ENCODE data around the gene ACTG1. TPM values are rescaled to one million over a fixed set of nuclear protein-coding genes. Genes with fewer than 3 reads are reported as not detected.
A peak's percentile ranks its signal among the peaks of the same experiment; 100 is the strongest.

Gene ACTG1
- total RNA-seq: 4,027 TPM

DNA sequence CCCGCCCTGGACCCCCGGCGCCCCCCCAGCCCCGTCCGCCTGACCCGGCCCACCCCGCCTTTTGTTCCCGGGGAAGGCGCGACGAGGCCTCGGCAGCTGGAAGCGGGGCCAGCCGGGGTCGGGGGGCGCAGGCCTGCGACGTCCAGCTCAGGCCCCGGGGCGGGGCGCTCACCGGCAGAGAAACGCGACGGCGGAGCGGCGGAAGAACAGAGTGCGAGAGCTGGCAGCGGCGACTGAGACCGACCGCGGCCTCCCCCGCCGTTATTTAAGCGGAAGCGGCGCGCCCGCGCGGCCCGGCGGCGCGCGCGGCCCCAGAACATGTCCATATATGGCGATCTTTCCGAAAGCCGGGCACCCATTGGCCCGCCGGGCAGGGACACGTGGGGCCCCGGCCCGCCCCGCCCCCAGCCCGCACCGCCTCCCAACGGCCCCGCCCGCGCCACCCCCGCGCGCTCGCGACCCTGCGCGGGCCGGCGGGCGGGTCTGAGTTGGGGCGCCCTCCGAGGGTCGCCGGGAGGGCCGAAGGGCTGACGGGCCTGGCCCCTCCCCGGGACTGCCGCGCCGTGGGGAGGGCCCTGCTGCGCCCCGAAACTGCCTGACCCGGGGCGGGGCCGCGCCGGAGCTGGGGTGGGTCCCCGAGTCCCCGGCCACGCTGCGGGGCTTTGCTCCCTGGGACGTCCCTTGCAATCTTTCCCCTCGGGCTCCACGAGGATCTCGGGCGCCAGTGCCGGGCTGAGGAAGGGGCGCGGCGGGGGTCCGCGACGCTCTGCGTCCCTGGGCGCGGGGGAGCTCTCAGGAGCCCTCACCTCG, at the start of gene ACTG1:
TSS of gene ACTG1 (minus strand) at position 238 of the 810 bp plus-strand sequence. CDS start 445 bp downstream, outside the sequence.
- peak; percentile 59 for ATAC-seq

DNA sequence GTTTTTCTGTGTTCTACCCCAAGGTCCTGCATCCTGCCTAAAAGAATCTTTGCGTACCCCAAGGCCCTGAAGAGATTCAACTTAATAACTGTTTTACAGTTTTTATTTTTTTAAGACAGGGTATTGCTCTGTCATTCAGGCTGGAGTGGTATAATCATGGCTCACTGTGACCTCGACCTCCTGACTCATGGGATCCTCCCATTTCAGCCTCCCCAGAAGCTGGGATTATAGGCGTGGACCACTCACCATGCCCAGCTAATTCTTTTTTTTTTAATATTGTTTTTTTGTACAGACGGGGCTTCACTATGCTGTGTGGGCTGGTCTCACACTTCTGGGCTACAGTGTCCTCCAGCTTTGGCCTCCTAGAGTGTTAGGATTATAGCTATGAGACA, 48.9 kb upstream of the ACTG1 start:
- ATAC-seq: no peak

DNA sequence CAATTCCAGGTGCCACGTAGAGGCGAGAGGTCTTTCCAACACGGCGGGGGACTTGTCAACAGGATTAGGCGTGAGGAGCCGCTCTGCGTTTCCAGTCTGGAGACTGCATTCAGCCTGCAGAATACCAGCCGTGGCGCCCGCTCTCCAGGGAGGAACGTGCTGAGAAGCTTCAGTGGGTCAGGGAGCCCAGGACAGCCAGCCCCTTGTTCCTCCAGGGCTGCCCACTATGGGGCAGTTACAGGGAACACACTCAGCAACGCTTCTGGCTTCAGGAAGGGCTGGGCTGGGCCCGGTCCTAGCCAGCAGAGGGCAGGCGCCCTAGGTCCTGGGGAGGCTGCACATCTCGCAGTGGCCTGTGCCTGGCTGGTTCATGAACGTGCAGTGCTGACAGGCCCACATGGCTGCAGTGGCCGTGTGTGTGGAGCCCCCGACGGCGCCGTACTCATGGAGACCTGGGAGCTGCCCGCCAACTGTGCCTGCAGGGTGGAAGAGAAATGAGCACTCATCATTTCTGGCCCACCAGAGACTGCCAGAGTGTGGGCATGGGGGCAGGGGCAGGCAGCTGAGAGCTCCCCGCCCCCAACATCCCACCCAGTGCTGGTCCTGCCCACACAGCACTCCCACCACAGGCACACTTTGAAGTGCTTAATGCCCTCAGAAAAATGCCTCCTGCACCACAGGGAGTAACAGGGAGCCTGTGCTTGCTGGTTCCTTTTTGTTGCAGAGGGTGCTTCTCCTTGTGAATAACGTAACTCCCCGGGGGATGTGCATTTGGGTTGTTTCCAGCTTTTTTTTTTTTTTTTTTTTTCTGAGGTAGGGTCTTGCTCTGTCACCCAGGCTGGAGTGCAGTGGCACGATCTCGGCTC, 46.6 kb upstream of the ACTG1 start:
- ATAC-seq: peak; percentile 6

DNA sequence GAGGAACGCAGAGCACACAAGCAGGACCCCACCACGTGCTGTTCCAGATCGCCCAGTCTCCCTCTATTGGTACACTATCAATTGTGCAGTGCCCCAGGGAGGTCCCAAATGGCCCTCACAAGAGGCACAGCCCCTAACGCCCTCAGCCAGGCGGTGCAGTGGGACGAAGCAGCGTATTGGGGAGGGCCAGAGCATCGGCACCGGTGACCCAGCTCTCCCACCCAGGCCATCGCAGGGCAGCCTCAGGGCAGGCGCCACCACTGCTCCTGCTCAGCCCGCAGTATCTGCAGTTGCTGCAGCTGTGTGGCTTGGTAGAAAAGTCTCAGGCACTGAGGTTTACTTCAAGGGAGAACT, 45.5 kb upstream of the ACTG1 start:
- ATAC-seq: no peak

DNA sequence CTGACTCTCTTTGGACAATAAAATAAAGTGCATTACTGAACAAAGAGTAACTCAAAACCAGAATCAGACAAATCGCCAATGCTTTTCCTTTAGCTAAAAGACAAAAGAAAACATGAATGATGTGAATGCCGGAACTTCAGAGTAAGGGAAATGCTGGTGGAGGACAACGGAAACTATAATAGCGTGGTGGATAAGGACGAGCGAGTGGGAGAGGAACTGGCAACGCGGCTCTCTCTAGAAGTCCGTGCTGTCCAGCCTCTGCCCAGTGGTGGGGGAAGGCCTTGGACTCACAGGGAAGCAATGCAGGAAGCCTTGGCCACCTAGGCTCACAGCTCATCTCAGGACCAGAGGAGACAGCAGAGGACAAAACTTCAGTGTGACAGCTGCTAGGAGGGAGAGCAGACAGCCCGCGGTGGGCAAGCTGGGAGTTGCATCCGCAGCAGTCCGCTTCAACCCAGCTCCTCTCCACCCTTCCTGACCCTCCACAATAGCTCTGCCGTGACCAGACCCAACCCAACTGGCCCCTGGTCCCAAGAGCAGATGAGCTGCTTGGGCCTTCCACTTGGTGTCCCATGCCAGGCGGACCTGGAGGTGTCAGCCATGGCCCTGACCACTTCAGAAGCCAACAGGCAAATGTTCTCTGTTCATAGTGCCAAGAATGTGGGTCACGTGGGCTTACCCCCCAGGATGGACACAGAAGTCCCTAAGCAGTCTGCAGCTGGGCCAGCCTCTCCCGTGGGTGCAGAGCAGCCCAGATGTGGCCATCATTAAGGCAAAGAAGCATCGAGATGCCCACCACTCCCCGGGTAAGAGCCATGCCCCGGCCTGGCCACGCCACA, 44.9 kb upstream of the ACTG1 start:
- ATAC-seq: no peak

DNA sequence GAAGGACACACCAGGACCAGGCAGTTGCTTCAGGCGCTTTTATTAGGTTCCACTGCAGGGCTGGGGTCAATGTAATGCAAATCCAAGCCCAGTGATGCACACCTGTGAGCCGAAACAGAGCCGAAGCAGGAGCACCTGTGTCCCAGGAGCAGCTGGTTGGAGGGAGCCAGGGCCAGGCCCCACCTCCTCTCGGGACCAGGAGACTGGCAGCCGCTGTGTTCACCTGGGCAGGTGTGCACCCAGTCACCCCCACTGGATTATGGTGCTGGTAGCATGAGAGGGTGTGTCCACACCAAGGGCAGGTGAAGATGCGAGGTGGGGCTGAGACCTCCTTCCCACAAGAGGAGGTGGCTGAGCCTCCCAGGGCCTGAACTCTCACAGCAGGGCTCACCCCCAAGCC, 44.3 kb upstream of the ACTG1 start:
- ATAC-seq: no peak

DNA sequence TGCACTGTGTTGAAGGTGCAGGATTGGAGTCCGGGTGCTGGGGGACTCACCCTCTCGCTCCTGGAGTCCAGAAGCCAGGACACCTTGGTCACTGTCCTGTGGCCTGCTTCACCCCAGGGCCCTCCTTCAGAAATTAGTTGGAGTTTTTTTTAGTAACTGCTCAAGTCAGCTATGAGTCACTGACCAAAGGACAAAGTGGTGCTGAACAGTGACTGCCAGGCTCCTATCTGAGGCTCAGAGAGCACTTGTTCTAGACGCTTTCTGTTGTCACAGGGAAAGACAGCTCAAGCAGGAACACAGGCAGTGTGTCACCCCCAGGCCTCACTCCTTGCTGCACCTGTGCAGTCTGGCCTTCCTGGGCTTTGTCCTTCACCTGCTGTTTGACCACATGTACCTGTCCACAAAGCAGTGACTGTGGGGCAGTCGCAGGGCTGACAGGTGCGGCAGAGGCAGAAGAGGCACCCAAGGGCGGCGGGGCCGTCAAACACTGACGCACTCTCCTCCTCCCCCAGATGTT, 43.6 kb upstream of the ACTG1 start:
- no peak for ATAC-seq

DNA sequence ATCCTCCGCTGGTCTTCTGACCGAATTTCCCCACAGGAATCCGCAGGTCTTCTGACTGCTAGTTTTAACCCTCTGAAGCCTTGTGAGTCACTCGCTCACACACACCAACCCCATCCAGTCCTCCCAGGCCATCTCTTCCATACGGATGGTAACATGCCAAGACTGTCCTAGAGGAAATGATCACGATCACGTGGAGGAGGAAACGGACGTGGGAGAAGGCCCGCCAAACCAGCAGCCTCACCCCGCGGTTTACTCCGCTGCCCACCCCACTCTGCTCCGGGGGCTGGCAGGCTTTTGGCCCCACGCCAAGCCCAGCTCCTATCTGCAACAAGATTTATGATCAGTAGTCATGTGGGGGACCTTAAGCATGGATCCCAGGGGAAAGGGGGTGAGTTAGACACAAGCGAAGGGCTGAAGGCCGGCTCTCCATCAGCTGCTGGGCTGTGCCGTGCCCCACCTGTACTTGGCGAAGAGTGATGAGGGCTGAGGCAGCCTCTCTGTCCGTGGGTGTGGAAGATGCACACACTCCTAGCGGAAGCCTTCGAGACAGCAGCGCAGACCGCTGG, 41.1 kb upstream of the ACTG1 start:
- ATAC-seq: peak; percentile 44

DNA sequence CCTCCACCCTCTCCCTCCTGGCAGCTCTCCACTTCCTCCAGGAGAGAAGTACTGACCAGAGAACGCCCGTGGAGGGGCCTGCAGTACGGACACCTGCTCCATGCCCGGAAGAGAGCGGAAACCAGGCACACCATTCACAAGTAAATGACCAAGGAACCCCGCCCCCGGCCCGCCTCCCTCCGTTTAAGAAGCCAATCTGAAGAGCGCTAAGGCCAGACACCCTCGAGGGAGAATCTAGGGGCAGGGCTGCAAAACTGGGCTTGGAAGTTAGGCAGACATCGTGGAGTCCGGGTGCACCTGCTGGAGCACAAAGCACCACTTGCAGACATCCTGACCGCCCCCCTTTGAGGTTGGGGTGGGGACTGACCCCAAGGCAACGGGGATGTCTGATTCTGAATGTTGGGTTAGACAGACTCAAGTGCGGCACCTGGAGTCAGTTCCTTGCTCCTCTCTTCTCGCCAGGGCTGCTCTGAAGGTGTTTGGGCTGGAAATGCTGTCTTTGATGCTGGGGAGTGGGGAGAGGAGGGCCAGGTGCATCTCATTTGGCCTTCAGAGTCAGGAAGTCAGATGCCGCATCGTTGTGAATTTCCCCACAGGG, 40.5 kb upstream of the ACTG1 start:
- ATAC-seq: peak; percentile 58

DNA sequence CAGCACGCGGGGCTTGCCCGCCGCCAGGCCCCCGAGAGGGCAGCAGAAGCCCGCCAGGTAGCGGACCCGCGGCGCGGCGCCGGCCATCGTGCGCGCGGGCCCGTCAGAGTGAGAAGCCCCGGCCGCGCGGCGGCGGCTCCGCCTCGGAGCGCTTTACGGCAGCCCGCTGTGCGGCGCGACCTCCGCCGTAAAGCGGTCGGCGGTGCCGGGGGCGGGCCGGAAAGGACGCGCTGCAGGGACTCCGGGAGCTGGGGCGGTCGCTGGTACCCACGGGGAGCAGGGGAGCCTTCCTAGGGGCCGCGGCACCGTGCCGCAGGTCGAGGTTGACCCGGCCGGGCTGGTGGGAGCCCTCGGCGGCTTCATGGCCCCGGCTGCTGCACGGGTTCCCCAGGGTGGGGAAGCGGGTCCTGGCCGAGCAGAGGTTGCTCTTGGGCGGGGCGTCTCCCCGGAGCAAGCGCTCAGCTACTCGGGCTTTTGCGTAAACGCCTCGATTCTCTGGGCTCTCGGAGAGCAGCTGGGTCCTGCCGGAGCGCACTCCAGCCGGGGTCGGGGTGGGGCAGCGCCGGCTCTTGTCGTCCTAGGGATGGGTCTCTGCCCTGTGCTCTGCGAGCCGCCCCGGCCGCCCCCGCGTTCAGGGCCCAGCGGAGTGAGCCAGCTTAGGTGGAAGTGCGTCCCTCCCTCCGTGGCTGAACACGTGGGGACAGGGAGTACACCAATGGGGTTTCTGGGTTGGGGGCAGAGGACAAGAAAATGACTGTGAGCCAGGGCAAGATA, 39.8 kb upstream of the ACTG1 start, which contains the start of gene FAAP100:
TSS of gene FAAP100 (minus strand) at position 110 of the 774 bp plus-strand sequence. CDS start at position 87, 23 bp downstream.
- ATAC-seq: peak; percentile 77

DNA sequence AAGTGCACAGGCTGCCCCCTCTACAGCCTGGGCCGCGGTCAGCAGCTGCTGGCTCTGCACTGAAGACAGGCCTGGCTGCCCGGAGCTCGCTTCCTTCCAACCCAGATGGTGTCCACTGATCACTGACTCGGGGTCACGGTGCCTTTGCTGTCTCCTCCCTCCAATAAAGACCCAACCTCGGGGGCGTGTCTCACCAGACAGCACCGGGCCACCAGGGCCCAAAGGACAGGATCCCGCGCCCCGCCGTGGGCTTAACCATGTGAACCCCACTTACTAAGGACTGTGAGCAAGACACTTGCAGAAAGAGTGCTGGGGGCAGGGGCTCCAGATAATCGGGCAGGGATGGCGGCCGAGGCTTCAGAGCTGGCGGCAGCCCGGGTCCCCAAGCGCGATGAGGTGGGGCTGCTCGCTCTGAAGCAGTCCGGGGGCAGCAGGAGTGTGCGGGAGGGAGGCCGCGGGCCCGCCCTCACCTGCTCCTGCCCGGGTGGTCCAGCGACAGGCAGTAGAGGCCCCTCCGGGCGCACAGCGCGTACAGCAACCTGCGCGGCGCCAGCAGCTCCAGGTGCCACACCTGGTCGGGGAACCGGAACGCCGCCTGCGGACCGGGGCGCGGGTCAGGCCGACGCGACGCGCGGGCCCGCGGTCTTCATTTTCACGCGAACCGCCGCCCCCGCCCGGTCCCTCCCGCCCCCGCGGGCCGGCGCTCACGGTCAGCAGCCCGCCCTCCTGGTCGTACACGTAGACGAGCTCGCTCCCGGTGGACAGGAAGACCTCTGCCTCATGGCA, 39.1 kb upstream of the ACTG1 start:
- peak; percentile 5 for ATAC-seq

DNA sequence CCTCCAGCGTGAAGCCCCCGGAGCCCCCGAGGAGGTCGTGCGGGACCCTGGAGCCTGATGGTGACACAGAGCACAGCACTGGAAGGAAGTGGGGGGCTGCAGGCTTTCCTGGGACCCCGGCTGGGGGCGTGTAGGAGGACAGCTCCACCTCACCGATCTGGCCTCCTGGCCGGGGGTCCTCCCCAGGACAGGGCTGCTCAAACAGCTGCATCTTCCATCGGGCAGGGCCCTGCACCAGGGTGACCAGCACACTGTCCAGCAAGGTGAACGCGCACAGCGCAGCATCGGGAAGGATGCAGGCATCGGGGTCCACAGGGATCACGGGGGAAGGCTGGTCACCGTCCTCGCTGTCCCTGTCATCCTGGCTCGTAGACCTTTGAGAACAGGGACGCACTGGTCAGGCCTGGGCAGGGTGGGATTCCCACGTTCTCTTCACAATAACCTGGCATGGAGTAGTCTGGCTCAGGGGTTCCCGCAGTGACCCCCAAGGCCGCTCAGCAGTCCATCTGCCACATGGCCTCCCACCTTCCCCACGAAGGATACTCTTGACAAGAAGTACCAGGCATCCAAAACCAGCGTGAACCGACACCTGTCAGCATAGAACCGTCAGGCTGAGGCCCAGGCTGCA, 38.3 kb upstream of the ACTG1 start:
- no peak for ATAC-seq

DNA sequence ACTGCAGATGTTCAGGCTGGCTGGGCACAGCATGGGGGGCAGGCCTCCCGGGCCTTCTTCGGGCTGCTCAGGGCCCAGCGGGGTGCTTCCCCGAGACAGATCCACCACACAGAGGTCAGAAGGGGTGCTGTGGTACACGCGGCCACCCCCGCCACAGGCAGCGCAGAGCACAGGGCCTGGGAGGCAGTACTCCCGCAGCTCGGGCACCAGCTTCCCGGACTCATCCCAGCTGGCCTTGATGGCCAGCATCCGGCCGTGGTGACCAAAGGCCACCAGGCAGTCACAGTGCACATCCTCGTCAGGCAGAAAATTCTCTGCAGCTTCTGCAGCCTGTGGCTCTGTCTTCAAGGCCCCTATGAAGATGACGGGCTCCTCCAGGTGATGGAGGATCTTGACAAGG, 37.7 kb upstream of the ACTG1 start:
- no peak for ATAC-seq

DNA sequence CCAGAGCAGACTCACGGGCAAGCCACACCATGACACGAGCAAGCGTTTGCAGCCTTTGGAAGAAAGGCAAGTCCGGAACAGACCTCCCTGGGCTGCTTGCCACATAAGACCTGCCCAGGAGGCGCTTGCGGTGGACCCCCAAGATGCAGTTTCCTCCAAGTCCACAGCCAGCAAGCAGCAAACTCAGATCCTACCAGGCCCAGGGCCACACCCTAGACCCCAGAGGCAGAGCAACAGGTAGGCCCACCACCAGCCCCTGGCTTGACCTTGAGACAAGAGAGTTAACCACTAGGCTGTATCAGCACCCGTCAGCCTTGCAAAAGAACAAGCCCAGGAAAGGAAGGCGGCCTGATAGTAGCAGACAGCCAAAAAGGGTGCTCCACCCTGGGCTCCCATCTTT, 37.2 kb upstream of the ACTG1 start:
- no peak for ATAC-seq

DNA sequence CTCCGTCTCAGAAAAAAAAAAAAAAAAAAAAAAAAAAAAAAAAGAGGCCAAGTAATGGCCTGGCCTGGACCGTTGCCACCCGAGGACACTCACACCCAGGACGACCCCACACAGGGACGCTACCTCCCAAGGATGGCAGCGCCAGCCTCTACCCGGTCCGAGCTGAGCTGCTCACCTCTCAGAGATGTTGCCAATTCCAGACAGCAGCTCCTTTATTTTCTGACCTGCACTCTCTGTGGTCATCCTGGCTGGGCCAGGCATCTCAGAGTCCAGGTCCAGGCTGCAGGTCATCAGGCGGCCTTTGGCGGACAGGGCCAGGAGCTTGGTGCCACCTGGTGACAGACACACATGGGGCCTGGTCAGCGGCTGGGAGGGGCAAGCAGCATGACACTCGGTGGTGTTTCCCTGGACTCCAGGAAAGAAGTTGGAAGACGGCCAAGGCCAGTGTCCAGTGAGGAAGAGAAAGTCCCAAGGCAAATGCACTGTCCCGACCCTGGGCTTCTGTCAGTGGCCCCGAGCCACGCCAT, 36.5 kb upstream of the ACTG1 start:
- ATAC-seq: no peak

DNA sequence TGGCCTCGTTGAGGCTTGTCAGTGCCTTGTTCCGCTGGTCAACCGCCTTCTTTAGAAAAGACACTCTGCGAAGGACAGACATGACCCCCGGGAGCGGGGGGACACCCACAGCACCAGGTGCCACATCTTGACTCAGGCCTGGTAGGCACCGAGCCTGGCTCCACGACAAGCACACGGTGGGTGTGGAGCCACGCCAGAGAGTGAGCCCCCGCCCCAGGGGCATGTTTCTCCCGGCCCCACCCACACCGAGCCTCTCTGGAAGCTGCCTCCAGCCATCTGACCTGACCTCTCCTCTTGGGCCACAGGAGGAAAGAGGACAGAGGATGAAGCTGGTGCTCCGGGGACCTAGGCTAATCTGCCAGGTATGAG, 35.0 kb upstream of the ACTG1 start:
- no peak for ATAC-seq

DNA sequence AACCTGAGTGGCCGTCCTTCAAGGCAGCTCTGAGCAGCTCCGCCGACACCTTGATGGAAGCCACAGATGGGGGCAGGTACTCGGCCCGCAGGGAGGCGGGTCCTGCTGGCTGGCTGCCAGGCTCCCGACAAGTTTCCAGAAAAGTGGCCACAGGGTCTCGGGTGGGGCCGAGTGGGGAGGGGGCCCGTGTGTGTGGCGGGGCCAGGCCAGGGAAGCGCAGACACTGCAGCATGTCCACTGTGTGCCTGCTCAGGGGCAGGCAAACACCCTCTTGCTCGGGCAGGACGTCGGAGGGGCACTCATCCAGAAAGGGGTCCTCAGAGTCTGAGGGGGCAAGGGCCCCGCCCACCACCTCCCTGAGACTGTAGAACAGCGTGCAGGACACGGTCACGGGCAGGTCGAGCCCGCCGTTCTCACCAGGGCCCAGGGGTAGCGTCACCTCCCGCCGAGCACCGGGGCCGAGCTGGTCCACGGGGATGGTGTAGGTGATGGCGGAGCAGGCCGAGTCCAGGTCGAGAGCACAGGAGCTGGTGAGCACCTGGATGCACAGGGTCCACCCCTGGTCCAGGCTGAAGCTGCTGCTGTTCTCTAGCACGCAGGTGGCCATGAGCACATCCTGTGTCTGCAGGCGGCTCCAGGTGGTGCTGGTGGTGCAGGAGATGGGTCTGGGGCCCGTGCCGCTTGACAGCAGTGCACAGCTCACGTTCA, 34.5 kb upstream of the ACTG1 start:
- no peak for ATAC-seq

DNA sequence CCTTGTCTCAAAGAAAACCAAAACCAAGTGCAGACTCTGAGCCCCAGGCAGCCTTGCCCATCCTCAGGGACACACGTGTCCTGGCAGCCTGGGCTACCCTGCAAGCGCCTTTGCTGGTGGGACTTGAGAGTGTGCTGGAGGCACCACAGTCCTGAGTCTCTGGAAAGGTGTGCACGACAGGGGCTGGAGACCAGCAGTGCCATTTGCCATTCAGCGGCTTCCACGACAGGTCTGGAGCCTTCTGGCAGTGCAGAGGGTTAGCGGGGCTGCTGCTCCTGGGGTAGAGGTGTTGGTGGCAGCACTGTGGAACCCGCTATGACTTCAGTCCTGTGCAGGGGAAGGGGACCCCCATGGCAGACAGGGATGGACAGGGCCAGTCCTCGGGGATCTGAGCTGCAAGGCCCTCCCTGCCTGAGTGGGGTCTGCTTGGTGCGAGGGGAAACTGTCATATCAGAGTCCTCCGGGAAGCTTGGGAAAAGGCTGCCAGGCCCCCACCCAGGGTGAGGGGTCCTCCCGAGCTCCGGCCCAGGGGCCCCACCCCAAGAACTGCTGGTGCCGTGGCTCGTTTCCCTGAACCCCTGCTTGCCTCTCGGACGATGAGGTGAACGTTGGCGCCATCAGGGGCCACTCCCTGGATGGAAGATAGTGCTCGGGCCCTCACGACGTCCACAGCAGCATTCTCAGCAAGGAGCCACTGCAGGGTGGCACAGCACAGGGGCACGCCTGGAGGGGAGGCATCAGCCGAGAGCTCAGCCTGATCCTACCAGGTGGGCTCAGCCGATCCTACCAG, 32.8 kb upstream of the ACTG1 start:
- ATAC-seq: no peak

Measured in esophagus mucosa (tissue), 1 donor.